Neural cell (in vitro differentiated cells): Measurements from ENCODE around the gene RERE.

Experiments
- CTCF ChIP-seq: fragments of 450-650 bp; IDR thresholded peaks from 2 replicates; pipeline ENCODE4 v1.5.1; 2014; ENCODE audit warnings: antibody characterized with exemption, mild to moderate bottlenecking, moderate library complexity; ENCODE audit not compliant: poor library complexity, severe bottlenecking
- POLR2AphosphoS5 ChIP-seq: IDR thresholded peaks from 2 replicates; pipeline ENCODE4 v1.6.1; 2012

GRCh38 chr1:8334106-8334851 is 483.2 kb downstream of the RERE start:
- no peak for TF ChIP-seq CTCF
- TF ChIP-seq POLR2AphosphoS5 = no peak
